GM18508 (cell line): ENCODE measurements around the gene LRGUK.
"Not testable (repeated sequence)": the region's sequence is repeated elsewhere in the genome, so short reads cannot be mapped to it uniquely, and the experiment has no call there.

Experiments
- ATAC-seq: cut with Tn5 transposase; IDR thresholded peaks from one replicate; pipeline ENCODE4 v1.9.1; 2021; ENCODE audit warnings: moderate number of reproducible peaks; ENCODE audit not compliant: insufficient read depth, unreplicated experiment

The LRGUK gene

GRCh38 chr7:134211817-134212216 lies 84.7 kb downstream of the LRGUK start:
- ATAC-seq: no peak

DNA sequence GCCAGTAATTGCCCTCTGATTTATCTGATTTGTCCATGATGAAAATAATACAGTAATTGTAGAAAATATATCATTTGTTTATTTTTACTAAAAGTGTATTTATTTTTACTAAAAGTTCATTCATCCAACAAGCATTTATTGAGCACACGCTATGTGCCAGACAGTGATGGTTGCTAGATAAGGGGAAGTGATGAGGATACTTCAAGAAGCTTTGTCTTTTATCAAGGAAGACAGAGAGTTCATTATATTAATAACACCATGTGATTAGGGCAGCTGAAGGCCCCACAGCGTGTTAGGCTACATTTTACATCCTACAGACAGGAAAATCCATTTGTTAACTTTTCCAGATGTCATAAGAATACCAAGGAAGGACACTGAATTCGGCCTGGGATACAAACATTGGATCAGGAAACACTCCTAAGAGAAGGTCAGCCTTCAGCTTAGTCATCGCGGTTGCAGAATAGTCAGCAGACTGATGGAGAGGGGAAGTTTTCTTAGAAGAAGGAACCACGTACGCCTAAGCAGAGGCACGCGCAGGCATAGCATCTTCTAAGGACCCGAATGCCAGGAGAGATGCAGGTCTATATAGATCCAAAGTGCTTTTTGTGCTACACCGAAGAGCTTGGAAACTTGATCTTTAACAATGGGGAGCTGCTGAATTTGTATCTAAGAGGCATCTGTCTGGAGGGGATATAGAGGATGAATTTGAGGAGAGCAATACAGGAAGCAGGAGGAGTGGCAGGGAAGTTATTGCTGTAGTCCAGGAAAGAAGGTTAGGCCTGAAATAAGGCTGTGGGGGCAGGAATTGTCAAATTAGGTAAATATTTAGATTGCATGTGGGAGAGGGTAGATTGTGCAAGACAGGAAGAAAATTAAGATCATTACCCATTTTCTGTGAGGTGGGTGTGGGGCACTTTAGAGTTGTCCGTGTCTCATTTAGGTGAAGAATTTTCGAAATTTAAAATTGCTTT lies 85.7 kb downstream of the LRGUK start:
- no peak for ATAC-seq

DNA sequence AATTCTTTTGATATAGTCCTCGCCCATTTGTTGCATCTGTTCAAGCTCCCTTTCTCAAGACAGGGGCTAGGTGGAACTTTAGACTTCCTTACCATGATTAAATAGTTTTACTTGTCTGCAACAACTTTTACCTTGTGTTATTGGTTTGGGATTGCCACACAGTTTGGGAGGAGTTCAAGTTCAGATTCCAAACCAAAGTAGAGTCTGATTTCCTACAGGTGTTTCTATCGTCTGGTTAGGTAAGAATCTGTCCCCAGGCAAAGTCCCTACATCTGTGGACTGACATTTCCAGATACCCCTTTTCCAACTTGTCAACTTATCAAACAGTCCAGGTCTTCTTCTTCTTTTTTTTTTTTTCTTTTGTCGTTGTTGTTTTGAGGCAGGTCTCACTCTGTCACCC lies 93.1 kb downstream of the LRGUK start:
- ATAC-seq: no peak

DNA sequence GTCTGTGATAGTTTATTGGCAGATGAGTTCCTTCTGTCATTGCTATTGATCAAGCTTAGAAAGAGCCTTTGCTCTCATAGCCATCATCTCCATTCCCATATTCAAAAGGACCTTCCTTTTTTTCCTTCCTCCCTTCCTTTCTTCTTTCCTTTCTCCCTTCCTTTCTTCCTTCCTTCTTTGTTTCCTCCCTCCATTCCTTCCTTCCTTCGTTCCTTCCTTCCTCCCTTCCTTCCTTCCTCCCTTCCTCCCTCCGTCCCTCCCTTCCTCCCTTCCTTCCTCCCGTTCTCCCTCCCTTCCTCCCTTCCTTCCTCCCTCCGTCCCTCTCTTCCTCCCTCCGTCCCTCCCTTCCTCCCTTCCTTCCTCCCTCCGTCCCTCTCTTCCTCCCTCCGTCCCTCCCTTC lies 104.2 kb downstream of the LRGUK start:
- ATAC-seq: not testable (repeated sequence)

DNA sequence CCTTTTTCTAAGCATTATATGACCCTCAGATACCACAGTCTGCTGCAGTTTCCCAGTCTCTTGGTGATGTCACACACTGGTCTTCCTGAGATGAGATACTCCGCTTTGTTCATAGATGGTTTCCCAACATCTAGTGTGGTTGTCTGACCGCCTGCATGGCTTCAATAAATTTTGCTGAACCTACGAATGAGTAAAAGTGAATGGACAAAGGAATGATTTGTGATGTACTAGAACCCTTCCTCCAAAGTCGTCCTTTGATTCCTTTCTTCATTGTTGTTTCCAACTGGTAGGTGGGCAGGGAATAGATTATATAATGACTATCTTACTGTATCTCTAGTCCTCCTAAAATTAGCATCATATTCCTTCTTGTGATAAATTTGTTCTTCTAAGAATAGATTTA lies 107.1 kb downstream of the LRGUK start:
- no peak for ATAC-seq

DNA sequence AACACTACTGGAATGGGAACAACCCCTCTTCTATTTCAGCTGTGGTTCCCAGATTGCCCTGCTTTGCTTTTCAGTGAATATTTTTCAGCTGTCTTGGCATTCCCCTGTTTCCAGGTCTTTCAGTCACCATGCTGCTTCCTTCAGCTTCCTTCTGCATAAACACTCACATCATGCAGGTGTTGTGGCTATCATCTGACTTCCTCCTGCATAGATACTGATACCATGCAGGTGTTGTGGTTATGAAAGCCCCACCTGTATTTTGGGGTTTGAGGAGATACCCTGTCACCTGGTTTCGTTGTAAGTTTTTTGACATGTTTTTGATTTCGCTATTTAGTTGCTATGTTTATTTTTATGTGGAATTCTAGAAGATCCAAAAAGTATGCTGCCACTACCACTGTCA lies 118.1 kb downstream of the LRGUK start:
- ATAC-seq: no peak

DNA sequence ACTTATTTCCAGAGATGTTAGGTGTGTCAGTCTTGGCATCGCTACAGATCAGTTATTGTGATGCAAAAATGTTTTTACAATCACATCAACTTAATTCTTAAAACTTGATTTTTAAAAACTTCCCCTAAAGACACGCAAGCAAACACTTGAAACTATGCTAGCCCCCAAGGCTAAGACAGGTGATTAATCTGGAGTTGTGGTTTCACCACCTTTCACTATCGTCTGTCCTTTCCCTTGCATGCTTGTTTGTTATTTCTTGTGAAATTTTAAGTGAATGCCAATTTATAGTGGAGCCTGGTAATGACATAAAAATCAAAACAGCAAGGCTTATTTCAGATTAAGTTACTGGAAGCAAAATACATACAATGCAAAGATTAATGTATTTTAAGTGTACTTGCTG lies 119.2 kb downstream of the LRGUK start:
- ATAC-seq: no peak

GRCh38 chr7:134246761-134247160 lies 119.6 kb downstream of the LRGUK start:
- no peak for ATAC-seq

GRCh38 chr7:134248196-134248595 lies 121.1 kb downstream of the LRGUK start:
- no peak for ATAC-seq

DNA sequence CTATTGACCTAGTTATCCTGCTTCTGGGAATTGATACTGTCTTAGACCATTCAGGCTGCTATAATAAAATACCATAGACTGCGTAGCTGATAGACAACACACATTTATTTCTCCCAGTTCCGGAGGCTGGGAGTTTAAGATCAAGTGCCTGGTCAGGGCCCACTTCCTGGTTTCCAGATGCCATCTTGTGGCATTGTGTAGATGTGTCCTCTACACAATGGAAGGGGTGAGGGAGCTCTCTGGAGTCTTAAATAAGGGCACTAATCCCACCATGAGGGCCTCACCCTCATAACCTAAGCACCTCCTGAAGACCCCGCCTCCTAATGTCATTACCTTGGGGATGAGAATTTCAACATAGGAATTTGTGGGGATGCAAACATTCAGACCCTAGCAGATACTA lies 127.2 kb downstream of the LRGUK start:
- ATAC-seq: no peak

DNA sequence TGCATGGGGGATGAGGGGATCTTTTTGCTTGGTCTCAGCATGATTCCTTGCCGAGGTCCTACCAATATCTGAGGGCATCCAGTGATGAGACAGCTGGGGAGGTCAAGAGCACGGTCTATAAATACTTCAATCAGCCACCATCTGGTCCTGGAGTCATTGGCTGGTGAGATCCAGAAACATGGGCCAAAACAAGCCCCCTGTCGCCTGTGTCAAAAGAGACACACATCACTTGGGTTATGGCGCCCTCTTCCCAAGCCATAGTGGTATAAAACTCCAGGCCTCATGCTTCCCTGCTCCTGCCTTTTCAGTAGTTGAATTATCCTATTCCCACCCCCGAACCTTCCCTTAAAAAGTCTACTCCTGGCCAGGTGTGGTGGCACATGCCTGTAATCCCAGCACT lies 128.7 kb downstream of the LRGUK start:
- ATAC-seq: no peak

DNA sequence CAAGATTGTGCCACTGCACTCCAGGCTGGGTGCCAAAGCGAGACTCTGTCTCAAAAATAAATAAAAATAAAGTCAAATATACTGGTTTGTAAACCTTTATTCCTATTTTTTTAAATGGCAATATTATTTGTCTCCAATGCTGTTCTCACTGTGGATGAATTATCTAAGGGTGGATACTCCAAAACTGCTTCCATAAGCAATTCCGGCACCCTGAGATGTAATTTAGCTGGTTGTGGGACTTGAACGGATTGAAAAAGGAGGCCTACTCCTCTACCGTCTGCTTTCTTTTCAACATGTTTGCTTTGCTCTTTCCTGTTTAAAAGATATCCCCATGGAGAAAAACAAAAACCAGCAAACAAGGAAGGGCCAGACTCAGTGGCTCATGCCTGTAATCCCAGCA lies 135.2 kb downstream of the LRGUK start:
- no peak for ATAC-seq

DNA sequence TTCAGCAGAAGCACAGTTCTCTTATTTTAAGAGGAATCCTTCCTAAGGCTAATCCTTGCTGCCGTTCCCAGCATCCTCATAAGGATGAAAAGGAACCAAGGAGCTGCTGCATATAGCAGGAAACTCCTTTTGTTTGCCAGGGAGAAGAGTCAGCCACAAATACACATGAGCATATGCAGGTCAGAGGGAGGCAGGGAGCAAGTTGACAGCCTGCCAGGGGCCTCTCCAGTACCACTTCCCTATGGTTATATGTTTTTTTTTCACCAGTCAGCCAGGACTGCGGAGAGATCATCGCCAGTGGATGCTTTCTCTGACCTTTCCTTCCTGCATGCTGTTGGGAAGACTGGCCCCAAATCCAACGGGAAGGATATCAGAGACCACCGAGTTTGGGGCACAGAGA lies 149.8 kb downstream of the LRGUK start:
- ATAC-seq: no peak

- no peak for ATAC-seq
Observed at GRCh38 chr7:134278502-134279153, 151.5 kb downstream of the LRGUK start.

DNA sequence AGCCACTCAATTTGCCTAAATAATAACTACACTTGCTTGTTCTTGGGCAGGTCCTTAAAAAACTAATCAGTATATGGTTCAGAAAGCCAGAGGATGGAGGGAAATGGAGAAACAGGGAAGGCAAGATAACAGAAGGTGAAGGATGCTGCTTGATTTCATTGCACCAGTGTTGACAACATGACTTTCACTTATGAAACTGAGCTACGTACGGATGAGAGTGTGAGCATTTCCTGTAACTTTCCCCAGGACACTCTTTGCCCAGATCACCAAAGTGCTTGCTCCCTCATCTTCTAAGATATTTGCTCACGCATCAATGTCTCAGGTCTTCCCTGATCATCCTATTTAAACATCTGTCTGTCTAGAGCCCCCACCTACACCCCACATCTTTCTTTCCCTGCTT lies 152.2 kb downstream of the LRGUK start:
- no peak for ATAC-seq

DNA sequence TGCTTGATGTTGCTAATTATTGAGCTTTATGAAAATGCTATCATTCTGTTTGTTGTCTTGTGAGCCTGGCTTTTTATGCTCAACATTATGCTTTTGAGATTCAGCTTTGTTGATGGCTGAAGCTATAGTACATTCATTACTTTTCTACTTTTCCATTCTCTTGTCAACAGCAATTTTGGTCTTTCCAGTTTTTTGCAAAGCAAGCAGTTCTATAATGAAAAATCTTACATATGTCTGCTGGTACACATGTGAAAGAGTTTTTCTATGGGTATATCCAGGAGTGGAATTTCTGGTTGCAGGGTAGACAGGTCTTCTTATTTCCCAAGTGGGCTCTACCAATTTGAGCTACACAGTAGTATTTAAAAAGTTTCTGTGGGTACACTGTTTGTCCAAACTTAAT lies 152.8 kb downstream of the LRGUK start:
- no peak for ATAC-seq

DNA sequence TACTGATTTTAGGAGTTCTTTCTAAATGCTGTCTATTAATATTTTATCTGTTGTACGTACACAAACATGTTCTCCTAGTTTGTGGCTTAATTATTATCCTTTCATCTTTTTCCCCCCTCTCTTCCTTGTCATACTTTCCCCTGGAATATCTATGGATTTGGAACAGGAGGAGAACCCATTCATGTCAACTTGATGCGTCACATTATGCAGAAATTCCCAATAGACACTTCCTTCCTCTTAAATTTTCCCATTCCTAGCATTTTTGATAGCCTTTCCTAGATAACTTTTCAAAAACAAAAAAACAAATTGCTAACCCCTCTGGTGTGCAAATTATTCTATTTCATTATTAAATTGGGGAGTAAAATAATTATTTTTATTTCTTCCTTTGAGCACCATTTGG lies 153.4 kb downstream of the LRGUK start:
- no peak for ATAC-seq

DNA sequence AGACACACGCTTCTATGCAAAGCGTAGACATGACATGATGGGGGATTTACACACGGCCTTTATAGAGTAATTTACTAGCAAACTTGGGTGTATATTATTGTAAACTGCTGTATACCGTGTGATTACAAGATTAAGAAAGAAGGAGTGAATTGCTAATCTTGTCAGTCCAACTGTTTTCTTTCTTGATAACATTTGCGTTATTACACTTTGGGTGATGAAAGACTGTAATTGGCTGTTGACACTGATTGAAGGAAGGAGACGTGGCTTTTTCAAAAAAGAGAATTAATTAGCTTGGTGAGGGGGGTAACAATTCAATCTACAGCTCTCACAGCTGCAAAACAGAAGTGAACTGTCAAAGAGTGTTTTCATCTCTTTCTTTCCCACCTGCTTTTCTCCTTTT lies 156.9 kb downstream of the LRGUK start:
- ATAC-seq: no peak

DNA sequence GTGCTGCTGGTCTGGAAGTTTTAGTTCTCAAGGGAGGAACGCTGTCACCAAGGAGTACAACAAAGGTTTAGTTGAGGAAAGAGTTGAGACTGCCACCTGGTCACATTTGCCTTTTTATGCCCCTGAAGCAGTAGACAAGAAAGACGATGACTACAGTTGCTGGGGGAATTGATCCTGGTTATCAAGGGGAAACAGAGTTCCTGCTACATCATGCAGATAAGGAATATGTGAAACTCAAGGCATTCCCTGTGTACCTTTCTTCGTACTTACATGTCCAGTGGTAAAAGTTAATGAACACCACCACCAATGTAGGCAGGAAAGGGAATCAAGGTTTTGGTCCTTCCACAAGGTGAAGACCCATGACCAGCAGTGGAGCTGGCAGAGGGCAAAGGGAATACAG lies 157.8 kb downstream of the LRGUK start:
- ATAC-seq: no peak

DNA sequence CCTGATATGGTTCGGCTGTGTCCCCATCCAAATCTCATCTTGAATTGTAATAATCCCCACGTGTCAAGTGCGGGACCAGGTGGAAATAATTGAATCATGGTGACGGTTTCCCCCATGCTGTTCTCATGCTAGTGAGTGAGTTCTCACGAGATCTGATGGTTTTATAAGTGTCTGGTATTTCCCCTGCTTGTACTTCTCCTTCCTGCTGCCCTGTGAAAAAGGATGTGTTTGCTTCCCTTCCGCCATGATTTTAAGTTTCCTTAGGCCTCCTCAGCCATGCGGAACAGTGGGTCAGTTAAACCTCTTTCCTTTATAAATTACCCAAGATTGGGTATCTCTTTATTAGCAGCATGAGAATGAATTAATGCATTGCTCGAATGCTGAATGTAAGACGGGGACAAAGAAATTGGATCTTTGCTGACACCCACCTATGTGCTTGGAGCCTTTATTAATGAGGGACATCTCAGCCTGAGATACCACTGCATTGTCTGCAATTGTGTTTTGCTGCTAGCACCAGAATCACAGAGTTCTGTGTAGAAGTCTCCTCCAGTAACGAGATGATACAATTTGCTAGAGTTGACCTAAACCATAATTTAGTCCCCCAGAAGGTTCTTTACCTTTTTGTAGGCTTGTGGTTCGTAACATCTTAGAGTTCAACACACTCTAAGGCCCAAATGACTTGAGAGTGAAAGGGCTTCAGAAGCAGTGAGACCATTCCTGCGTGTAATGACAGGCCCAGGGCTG lies 160.9 kb downstream of the LRGUK start:
- no peak for ATAC-seq

GRCh38 chr7:134289423-134289822 lies 162.3 kb downstream of the LRGUK start:
- ATAC-seq: no peak
